ENCODE results near the gene ADIPOR2.

ADIPOR2 gene

DNA sequence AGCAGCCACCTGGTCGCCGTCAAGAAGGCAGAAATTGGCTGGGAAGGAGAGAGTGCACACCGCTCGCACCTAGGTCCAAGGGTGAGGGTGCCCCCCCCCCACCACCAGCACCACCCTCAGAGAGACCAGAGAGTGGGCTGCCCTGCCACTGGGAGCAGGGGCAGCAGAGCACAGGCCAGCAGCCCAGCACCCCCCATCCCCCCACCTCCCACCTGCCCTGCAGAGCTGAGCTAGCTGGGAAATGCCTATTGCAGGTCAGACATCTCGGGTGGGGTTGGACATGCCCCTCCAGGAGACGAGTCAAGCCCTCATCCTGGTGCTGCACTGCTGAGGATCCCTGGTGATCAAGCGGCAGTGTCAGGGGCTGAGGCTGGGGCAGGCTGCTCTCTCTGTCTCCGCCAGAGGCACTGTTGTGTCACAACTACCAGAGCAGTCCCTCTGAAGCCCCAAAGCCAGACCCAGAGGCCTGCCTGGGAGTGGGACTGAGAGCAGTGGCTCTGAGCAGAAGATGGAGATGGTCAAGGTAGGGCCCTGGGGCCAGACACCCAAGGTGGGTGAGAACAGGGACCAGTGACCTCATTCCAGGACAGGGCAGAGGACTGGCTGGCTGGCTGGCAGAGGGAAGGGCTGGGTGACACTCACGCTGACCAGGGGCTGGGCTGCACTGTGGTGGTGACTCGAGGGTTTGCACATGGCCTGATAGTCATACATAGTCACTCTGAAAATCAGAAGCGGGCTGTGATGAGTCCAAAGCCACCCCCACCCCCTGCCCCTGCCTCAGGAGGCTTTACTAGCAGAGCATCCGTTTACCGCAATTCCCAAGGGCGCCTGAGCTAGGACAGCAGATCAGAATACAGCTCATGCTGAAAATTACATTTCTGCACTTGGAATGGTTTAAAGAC lies 109.8 kb downstream of the ADIPOR2 start:
- no peak for DNase-seq (ENCODE audit: low read depth)

- no peak for DNase-seq (ENCODE audit: low read depth)
Observed at GRCh38 chr12:1801303-1801975, 110.6 kb downstream of the ADIPOR2 start.

- DNase-seq (ENCODE audit: low read depth): no peak
Observed at GRCh38 chr12:1803736-1804135, 112.9 kb downstream of the ADIPOR2 start.

DNA sequence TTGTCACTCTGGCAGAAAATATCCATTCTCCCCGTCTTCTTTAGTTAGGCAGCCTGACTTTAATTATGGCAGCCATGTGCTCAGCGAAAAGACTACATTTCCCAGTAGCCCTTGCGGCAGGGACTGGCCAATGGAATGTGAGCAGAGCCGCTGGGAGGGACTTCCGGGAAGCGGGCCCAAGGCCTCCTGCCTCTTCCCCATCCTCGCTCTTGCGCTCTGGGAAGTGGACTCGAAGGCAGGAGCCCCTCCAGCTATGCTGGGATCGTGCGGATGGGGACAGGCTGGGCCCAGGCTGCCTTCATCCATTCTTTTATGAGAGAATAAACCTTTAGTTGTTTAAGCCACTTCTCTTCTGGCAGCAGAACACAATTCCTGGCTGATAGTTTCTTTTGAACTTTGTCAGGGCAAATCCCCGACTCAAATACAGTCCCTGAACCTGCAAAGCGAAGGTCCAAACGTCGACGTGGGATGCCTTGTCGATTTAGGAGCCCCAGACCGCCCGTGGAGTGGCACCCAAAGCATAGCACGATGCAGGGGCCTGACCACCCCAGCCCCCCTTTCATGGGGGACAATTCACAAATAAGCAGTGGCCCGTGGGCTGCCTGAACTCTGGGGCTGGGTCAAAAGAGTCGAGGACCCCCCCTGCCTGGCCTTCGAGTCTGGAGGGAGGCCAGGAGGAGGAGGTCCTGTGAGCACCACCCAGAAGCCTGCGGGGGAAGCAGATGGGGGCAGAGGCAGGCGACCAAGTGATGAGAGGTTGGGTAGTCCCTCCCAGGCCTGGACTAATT lies 113.9 kb downstream of the ADIPOR2 start:
- DNase-seq (ENCODE audit: low read depth): peak; percentile 74

DNA sequence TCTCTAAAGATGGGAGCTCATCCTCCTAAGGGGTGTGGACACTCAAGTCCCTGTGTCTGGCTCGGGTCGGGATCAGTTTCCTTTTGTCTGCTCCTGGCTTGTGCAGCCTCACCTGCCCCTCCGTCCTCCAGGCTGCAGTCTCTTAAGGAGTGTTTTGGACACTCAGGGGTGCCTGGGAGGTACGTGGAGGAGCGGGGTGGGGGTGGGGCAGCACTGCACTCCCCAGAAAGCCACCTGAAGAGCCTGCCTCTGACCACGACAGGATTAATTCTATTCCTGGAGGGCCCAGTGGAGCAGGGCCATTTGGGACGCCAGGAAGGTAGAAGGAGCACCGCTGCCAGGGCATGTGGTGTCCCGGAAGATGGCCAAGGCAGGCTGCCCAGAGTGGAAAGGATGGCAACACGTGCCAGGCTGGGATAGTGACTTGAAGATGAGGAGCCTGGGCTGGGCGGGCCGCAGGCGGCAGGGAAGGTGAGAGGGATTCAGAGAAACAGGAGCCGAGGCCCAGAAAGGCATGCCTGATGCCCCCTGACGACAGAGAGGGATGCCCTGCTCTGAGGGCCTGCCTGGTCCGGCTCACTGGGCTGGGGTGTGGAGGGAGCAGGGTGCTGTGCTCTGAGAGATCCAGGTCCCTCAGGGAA lies 114.7 kb downstream of the ADIPOR2 start:
- DNase-seq (ENCODE audit: low read depth): no peak

GRCh38 chr12:1806301-1807086 lies 115.6 kb downstream of the ADIPOR2 start:
- no peak for DNase-seq (ENCODE audit: low read depth)

GRCh38 chr12:1807087-1807860 lies 116.4 kb downstream of the ADIPOR2 start:
- DNase-seq (ENCODE audit: low read depth): no peak

GRCh38 chr12:1808036-1808797 lies 117.3 kb downstream of the ADIPOR2 start:
- DNase-seq (ENCODE audit: low read depth): no peak

DNA sequence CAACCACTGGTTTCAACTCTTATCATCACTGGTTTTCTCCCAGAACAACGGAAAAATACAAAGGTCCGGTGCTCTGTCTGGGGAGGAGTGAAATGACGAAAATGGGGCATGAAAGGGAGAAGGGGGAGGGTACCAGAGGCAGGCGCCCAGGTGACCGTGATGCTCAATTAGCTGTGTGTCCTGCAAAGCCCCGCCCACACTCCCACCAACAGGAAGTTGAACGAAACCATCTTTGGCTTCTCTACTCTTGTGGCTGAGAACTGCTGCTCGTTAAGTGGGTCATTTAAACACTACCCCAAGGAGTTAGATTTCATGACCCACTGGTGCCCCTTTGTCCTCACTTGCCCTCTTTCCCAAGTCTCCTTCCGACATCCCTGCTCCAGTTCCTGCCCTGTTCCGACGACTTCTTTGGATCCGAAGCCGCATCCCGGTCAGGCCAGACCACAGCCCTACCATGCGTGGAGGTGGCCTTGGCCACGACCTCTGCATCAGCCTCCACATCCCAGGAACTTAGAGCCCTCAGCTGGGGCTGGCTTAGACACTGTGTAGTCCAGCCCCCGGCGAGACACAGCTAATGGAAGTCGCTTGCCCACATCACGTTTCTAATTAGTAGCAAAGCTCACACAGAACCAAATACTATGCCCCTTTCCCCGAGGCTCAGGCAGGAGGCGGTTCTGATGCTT lies 118.1 kb downstream of the ADIPOR2 start:
- DNase-seq (ENCODE audit: low read depth): no peak

GRCh38 chr12:1809591-1810190 lies 118.8 kb downstream of the ADIPOR2 start:
- no peak for DNase-seq (ENCODE audit: low read depth)

DNA sequence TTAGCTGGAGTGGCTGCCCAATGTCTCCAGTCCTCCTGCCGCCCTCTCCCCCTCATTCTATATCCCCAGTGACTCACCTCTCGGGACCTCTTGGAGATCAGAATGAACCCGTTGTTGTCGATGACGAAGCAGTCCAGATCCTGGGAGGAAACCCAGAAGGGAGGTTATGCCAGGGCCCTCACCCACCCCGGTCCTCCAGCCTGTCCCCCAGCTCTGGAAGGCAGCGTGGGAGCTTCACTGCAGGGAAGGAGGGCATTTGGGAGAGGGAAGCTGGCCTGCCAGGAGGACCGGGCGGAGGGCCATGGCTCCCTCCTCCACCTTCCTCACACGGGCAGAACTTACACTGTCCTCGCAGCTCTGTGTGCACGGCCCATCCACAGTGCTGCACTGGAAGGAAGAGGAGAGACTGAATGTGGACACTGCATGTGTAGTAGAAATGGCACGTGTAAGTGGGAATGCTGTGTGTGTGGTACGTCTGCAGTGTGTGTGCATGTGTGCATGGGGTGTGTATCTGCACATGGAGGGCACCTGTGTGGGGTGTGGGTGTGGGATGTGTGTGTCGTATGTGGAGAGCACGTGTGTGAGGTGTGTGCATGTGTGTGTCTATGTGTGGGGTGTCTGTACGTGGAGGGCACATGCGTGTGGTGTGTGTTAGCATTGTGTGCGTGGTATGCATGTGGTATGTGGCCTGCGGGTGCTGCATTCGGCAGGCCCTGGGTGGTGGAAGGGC lies 119.5 kb downstream of the ADIPOR2 start:
- no peak for DNase-seq (ENCODE audit: low read depth)

GRCh38 chr12:1810931-1811280 lies 120.0 kb downstream of the ADIPOR2 start:
- DNase-seq (ENCODE audit: low read depth): no peak

DNA sequence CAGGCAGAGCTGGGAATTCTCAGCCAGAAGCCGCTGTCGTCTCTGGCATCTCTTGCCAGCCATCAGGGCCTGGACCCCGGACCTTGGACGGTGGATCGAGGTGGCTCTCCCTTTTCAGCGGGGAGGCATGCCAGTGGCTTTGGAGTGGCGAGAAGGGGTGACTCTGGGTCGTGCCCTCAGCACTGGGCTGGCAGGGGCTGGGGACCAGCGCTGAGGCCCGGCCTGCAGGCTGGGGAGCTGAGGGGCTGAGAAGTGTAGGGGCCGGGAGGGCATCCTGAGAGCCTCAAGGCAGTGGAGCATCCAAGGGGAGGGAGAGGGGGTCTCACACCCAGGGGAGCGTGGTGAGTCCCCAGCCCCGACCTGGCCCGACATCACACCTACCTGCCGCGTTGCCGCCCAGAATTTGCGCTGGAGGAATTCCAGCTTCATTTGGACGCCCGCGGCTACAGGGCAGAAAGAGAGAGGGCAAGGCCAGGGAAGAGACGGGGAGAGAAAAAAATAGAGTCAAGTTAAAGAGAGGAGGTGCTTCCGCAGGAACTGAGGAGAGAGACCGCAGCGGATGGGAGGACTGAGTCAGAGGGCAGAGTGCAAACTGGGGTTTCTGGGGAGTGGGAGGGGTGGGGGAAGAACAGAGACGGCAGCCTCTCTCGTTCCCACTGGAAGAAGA lies 120.5 kb downstream of the ADIPOR2 start:
- DNase-seq (ENCODE audit: low read depth): peak; percentile 49

GRCh38 chr12:1811948-1812291 lies 121.0 kb downstream of the ADIPOR2 start:
- DNase-seq (ENCODE audit: low read depth): no peak

DNA sequence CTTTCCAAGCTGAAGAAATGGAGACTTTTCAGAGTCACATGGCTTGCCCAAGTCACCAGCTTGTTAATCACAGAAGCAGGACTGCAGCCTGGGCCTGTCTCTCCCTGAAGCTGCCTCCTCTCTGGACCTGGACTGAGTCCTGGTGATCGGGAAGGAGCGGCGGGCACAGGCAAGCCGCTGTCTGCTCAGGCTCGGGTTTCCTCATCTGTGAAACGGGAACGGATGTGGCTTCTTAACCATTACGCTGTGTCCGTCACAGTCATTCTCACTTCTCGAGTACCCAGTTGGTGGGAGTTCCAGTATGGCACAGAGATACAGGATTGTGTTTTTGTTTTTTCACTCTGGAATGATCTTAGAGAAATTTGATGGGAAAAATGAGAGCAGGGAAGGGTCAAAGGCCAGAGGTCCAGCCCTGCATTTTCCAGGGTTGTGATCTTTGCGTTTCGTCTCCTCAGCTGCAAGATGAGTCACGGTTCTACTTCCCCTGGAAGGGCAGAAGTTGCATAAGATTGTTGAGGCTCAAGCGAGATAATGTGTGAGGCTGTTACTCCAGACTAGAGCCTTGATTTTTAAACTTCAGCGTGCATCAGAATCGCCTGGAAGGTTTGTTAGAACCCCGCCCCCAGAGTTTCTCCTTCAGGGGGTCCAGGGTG lies 121.9 kb downstream of the ADIPOR2 start:
- no peak for DNase-seq (ENCODE audit: low read depth)

DNA sequence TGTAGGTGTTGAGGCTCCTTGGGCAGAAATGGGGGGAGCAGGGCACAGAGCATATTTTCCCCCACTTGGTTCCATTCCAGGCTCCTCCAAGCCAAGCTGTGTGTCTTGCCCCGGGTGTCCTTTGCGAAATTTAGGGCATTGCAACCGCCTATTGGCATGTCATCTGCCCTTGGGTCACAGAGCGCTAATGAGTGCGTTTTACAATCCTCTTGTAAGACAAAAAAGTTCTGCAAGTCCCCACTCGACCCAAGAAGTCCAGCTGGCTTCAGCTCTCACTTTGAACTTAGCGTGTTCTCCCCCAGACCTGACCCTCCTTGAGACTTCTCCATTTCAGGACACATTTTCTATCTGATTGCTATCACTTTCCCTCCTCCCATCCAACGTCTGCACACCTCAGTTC lies 123.4 kb downstream of the ADIPOR2 start:
- no peak for DNase-seq (ENCODE audit: low read depth)

DNA sequence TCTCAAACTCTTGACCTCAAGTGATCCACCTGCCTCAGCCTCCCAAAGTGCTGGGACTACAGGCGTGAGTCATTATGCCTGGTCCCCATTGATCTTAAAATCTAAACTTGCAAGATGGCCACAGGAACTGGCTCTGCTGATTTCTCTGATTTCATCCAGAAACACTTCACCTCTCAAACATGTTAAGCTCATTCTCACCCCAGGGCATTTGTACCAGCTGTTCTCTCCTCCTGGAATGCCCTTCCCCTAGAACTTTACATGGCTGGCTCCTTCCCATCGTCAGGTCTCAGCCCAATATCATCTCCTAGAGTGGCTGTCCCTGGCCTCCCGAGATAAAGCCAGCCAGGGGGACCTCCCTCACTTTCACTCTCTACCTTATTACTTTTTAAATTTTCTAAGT lies 124.2 kb downstream of the ADIPOR2 start:
- DNase-seq (ENCODE audit: low read depth): no peak

Measured in activated T-helper 9 cell treated with anti-CD3 and anti-CD28 coated beads, Interleukin-2, amount 50 U/mL, for 16 hours (primary cell).